HG02588 (cell line): Measurements from ENCODE around the gene DENND1A.

Source experiments
- ATAC-seq: cut with Tn5 transposase; IDR thresholded peaks from one replicate; pipeline ENCODE4 v1.9.1; 2021; ENCODE audit warnings: mild to moderate bottlenecking, moderate library complexity; ENCODE audit not compliant: unreplicated experiment

DENND1A gene

DNA sequence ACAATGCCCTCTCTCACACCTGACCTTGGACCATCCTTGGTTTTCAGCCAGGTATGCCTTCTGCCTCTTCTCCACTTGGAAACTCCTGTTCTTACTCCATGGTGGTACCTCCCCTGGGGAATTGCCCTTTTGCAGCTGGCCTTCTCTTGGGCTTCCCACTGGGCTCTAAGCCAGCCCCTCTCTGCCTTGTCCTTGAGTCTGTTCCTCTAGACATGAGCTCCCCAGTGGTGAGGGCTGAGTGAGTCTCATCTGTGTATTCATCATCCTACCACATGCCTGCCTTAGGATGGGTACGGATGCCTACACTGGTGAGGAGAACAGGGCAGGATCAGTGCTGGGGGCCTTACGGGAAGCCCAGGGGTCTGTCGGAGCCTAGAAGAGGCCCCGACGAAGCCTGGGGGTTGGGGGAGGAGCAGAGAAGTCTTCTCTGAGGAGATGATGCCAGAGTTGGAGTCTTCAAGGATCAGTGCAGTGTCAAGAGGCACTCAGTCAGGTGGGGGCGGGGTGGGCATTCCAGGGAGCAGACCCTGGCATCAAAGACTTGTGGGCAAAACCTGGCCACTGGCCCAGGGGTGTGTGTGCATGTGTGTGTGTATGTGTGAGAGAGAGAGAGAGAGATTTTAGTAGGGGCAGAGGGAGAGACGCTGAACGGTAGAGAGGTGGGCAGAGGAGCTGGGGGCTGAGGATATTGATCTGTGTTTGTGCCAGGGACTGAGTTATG lies 579.2 kb downstream of the DENND1A start:
- no peak for ATAC-seq

DNA sequence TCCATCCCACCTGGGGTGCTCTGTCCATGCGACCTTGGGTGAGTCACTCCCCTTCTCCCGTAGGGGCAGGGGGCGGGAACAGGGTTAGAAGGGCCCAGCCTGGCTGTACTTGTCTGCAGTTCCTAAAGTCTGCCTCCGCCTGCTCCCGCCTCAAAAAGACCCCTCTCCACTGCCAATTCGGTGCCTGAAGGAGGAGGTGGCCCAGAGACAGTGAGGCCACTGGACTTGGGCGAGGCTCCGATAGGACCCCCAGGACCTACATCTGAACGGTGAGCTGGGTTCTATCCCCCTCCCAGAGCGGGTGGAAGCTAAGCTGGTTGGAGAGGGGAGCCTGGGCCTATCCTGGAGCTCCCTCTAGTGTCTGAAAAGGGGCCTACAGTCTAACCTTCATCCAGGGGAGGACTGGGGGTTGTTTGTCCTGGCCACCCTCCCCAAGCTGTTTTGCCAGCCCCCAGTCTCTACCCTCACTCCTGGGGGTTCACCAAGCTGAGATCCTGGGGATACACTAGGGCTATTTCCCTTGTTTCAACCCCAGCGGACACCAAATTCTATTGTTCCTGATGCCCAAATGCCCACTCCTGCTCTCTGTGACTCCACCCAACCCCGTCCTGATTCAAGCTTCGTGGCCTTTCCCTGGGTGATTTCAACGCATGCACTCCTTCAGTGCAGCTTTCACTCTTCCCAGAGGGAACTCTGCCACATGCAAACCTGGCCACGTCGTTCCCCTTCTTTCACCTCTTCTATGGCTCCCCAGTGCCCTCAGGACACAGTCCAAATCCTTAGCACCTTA lies 580.0 kb downstream of the DENND1A start:
- ATAC-seq: peak; percentile 54

DNA sequence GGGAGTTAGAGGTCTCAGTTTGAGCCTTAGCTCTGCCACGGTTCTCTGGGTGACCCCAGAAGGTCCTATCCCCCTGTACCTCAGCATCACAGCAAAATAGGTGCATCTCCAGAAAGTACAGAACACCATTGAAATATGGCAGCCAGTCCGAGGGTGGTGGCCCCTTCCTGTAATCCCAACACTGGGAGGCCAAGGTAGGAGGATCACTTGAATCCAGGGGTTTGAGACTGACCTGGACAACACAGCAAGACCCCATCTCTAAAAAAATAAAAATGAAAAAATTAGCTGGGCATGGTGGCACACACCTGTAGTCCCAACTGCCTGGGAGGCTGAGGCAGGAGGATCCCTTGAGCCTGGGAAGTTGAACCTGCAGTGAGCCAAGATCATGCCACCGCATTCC lies 580.9 kb downstream of the DENND1A start:
- no peak for ATAC-seq

DNA sequence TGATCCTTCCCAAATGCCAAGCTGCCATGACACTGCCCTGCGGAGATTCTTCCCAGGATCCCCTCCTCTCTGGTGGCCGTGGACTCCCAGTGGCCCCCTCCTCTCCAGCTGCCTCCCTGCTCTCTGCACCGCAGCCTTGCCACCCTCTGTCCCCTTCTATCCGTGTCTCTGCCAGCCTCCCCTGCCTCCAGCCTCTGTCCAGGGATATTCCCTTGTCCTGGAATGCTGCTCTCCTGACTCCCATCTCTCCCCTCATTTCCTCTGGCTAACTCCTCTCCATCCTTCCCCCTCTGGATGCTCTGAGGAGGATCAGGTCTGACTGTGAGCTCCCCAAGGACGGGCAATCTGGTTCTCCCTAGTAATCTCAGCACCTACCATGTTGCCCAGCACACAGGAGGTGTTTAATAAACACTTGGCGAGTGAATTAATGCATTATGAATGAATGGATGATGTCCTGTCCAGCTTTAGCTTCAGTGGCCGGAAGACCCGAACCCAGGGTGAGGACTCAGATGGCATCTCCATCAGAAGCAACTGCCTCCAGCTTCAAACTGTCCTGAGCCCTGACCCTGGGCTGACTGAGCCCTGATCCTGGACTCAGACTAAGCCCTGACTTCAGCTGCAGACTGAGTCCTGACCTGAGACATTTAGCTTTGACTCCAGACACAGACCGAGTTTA lies 581.5 kb downstream of the DENND1A start:
- no peak for ATAC-seq

DNA sequence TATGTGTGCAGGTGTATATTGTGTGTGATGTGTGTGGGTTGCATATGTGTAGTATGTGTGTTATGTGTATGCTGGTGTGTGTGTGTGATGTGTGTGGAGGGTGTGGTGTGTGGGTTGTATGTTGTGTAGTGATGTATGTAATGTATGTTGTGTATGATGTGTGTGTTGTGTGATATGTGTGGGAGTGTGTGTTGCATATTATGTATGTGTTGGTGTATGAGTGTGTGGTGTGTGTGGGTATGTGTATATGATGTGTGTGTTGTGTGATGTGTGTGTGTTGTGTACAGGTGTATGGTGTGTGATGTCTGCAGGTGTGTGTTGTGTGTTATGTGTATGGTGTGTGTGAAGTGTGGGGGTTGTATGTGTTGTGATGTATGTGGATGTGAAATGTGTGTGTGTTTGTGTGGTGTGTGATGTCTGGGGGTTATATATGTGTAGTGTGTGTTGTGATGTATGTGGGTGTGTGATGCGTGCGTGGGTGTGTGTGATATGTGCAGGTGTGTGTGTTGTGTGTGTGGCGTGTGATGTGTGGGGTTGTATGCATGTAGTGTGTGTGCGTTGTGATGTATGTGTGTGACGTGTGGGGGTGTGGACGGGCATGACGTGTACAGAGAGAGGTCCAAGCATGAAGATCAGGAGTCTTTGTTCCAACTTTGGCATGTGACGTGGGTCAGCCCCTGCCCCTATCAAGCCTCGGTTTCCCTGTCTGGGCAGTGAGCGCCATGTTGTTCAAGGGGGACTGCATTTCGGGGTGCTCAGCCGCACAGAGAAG lies 582.5 kb downstream of the DENND1A start:
- no peak for ATAC-seq

DNA sequence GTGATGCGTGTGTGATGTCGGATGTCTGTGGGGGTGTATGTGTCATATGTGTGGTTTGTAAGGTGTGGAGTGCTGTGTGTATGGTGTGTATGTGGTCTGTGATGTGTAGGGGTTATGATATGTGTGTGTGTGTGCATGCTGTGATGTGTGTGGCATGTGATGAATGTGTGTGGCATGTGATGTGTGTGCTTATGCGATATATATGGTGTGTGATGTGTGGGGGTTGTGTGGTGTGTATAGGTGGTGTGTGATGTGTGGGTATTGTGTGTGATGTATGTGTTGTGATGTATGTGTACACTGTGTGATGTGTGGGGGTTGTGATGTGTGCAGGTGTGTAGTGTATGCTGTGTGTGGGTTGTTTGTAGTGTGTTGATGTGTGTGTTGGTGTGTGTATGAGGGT lies 583.1 kb downstream of the DENND1A start:
- ATAC-seq: no peak

DNA sequence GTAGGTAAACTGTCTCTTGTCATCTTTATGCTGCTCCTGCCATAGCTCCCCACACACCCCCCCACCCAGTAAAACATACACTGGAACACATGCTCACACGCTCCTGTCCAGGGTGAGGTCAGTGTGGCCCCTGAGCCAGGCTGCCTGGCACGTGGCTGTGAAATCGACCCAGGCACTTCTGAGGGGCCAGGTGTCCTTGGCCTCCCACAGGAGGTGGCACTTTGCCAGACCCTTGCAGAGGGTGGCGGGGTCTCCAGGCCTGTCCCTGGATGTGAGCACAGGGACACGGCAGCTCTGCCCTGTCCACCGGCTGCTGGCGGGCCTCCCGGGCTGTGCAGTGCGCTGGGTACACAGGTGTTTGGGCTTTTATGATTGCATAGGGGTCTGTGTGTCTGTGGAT lies 583.9 kb downstream of the DENND1A start:
- ATAC-seq: no peak

DNA sequence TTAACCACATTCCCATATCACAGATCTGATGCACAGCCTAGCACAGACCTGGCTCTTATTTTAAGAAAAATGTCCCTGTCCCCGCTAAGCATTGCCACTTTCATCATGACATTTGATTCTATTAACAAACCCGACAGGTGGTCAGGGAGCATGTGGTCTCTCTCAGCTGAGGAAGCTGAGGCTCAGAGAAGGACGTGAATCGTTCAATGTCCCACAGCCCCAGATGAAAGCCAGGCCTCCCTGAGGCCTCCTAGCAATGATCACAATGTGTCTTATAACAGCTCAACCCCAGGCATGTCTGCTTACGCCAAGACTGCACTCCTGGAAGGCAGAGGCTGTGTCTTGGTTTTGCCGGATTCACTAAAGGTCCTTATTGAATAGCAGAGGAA lies 584.4 kb downstream of the DENND1A start:
- ATAC-seq: no peak

DNA sequence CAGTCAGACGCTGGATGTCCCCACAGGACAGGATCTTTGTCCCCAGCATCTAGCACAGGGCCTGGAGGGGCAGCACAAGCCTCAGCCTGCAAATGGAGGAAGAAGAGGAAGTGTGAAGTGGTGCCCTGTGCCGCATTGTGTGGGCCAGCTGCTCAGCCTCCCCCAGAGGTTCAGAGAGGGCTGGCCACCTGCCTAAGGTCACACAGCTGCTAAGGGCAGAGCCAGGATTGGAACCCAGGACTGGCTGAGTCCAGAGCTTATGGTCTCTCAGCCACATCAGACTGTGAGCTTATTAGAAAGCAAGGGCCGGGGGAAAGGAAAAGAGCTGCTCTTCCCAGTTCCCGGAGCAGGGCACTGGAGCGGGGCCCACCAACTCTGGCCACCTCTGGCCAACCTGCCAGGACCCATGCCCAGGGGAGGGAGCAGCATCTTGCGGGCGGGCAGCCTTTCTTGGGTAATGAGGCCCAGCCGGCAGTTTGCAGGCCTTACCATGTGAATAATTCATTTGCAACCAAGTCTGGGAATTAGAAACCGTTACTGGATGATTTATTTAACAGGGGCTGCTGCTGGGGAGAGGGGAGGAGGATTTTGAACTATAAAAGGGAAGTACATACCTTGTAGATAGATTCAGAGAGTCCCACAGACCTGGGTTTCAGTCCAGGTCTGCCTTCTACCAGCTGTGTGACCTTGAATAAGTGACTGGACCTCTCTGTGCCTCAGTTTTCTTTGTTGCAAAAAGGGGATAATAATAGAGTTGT lies 585.6 kb downstream of the DENND1A start:
- no peak for ATAC-seq

DNA sequence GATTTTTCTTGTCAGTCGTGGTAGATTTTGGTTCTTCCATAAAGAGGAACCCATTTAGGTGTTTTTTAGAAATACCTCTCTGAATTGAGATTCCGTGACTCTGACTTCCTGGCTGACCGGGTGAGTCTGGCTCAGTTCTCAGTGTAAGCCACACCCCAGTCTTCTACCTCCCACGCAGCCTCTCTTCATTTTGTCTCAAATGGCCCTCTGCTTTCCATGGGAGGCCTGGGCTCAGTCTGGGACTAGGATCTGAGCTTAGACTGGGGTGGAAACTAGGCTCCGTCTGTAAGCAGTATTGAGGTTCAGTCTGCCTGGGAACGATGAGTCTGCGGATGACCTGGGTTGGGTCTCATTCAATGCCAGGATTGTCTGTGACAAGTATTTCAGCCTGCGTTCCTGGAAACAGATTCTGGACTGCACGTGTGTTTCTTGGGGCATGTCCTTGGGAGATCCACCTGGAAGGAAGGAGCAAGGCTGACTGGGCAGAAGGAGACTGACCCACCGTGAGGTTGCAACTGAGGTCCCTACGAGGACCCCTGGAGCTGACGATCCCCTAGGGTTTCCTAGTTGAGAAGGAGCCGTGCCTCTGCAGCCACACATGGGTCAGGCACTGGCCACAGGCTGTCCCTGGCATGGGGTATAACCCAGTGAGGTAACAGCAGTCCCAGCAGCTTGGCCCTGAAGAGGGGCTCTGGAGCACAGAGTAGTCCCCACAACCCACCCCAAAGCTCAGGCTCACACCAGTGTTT lies 586.3 kb downstream of the DENND1A start:
- ATAC-seq: no peak

DNA sequence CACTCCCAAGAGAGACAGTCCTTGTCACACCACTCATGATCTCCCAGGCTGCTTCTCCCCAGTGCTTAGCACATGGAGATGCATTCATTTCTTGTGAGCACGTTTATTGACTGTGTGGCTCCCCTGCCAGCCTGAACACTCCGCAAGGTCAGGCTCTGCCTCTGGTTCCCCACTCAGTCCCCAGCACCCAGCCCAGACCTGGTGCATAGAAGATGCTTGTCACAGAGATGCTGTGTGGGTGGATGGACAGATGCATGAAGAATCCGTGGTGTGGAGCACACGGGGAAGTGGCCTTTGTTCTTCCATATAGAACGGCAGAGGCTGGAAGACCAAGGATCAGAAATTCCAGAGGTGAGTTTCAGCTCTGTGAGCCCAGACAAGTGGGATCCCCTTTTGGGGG lies 587.7 kb downstream of the DENND1A start:
- ATAC-seq: no peak

DNA sequence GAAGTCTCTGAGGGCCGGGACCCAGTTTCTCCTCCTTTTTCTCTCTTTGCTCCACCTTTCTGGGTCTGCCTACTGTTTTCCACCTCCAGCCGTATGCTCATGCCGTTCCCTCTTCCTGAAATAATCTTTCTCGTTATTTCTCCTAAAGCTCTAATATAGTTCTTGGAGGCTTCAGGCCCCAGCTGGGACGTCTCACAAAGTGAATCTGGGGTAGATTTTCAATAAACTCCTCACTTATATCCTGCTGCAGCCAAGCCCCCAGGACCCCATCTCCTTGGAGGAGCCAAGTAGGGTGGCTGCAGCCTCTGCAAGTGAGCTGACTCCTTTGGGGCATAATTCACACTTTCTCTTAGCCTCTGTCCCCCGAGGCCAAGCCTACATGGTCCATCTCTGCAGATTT lies 588.1 kb downstream of the DENND1A start:
- ATAC-seq: no peak

DNA sequence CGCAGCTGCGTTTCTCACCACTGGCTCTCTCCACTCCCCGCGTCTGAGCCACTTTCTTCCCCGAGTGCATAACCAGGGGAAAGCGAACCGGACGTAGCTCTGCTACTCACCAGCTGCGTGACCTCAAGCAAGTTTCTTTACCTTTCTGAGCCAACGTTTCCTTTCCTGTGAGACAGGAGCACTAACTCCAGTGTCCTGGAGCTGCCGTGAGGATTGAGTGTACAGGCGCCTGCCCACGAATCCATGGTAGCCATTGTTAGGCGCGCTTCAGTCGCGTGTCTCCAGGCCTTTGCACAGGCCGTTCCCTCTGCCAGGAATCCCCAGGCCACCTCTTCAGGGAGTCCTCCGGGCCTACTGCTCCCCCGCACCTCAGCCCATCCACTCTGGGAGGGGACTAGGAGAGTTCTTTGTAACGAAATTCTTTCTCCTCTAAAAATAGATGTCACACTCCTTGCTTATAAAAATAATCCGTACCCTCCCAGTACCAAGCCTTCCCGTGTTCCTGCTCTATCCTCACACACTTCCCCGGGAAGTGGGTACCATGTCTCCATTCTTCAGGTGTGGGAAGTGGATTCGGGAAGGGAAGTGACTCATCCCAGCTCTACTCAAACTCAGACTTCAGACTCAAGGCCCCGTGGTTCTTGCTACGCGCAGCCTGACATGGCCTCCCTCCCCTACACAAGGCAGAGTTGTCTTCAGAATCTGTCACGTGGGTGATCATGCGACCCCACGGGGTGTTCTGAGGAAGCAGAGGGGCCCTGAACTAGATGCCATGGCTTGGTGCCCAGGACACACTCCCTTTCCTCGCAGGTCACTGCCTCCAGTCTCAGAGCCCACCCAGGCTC lies 590.0 kb downstream of the DENND1A start:
- ATAC-seq: peak; percentile 38

DNA sequence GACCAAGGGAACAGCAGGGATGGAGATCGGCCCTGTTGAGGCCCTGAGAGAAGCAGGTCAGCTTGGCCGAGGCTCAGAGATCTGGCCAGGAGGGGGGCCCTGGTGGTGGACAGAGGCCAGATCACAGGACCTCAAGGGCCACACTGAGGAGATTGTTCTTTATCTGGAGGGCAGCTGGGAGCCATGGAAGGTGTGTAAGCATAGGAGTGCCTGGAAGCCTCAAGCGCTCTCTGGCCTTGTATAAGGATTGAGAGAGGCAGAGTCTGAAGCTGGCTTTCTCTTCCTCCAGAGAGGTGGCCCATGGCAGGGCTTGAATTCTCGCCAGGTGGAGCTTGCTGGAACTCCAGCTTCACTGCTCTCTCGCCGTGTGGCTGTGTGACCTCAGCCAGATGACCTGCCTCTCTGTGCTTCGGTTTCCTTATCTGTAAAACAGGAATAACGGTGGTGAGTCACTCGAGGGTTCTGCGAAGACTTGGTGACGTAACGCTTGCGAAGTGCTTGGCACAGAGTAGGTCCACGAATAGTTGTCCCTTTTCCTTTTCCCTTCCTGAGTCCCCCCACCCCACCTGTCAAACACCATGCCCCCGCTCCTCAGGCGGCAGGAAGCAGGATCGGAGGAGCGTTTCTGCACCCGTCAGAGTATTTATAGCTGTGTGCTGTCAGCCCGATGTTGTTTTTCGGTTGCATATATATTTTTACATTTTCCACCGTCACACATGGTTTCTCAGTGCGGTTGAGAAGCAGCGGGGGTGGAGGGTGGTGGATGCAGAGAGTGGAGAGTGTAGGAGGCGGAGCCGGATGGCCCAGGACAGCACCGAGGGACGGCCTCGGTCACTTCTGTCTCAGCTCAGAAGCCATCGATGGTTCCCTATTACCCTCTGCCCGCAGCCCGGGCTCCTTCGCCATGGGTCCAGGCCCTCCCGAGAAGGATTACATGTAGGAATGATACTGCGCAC lies 590.9 kb downstream of the DENND1A start:
- ATAC-seq: peak; percentile 65

DNA sequence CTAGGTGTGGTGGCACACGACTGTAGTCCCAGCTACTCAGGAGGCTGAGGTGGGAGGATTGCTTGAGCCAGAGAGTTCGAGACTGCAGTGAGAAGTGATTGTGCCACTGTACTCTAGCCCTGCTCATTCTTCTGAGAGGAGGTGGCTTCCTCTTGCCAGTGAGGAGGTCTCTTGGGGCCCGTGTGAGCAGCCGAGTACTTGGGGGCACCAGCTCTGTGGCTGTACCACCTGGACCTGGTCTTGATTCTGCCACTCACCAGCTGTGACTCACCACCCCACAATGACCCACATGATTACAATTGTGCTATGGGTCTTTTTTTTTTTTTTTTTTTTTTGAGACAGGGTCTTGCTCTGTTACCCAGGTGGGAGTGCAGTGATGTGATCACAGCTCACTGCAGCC lies 592.0 kb downstream of the DENND1A start:
- ATAC-seq: no peak

DNA sequence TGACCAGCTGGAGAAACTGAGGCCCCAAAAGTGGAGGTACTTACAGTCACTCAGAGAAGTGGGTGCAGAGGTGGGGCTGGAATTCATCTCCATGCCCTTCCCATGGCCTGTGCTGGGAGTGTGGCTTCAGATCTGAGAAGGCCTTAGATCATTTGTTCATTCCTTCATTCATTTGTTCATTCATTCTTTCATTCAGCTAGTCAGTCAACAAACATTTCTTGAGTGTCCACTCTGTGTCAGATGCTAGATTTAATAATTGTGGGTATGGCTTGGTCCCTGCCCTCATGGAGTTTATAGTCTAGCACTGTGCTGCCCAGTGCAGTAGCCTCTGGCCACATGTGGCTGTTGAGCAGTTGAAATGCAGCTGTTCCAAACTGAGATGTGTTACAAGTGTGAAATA lies 593.0 kb downstream of the DENND1A start:
- ATAC-seq: no peak

DNA sequence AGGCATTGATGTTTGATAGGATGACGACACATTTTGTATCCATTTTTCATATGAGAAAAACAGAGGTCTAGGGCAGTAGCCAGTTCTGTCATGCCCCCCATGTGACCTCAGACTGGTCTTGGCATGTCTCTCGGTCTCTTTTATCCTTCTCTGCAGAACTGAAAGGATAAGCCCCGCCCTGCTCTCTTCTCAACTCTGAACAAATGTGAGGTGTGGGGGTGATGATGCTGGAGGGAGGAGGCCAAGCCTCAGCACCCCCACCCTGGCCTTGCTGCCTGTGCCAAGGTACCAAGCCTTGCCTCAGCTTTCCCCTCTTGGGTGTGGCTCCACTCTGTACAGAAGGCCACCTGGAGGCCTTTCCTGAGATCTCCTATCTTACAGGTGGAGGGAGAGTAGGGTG lies 593.5 kb downstream of the DENND1A start:
- ATAC-seq: no peak

DNA sequence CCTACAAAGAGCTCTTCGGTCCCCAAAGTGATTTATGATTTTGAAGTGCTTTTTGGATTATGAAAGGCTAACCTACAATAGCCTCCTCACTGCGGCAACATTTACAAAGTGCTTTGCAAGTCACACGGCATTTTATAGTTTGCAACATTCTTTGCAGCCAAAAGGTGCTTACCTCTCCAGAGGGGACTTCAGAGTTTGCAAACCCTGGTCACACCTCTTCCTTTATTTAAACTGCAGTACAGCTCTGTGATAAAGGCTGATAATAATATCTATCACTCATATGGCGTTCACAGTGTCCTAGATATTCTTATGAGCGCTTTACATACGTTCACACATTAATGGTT lies 594.0 kb downstream of the DENND1A start:
- no peak for ATAC-seq
